Liver (tissue), 3 donors: ENCODE results near the gene FEV.

ENCODE experiments used
- CTCF ChIP-seq: fragments of 150-350 bp; IDR thresholded peaks from 2 replicates; pipeline ENCODE4 v1.5.1; 2017; ENCODE audit warnings: improper control_type of control experiment, low read depth, low read length; ENCODE audit not compliant: missing input control
- EGR1 ChIP-seq, 2 donors: IDR thresholded peaks; 2 replicates each; pipeline ENCODE4 v1.6.1; 2016 to 2018; ENCODE audit warnings: antibody characterized with exemption in 2 of 2, low read depth in 2 of 2
- FOXA2 ChIP-seq: IDR thresholded peaks from 2 replicates; pipeline ENCODE4 v1.6.1; 2016; ENCODE audit warnings: antibody characterized with exemption
- GABPA ChIP-seq, 2 donors: IDR thresholded peaks in 1 of 2; conservative IDR thresholded peaks in 1 of 2; 2 replicates each; pipeline ENCODE4 v1.6.1; 2016; ENCODE audit warnings: antibody characterized with exemption in 2 of 2, mild to moderate bottlenecking in 1 of 2, moderate library complexity in 1 of 2
- HNF4A ChIP-seq, 2 donors: conservative IDR thresholded peaks; 2 replicates each; pipeline ENCODE4 v1.6.1; 2016; ENCODE audit warnings: antibody characterized with exemption in 2 of 2, mild to moderate bottlenecking in 2 of 2
- JUND ChIP-seq, 2 donors: IDR thresholded peaks; 2 replicates each; pipeline ENCODE4 v1.6.1; 2016; ENCODE audit warnings: antibody characterized with exemption in 2 of 2
- NR2F2 ChIP-seq: IDR thresholded peaks from 2 replicates; pipeline ENCODE4 v1.6.1; 2016; ENCODE audit warnings: antibody characterized with exemption
- RAD21 ChIP-seq, 2 donors: IDR thresholded peaks; 2 replicates each; pipeline ENCODE4 v1.6.1; 2016; ENCODE audit warnings: antibody characterized with exemption in 2 of 2, mild to moderate bottlenecking in 2 of 2
- REST ChIP-seq: IDR thresholded peaks from 2 replicates; pipeline ENCODE4 v1.6.1; 2016; ENCODE audit warnings: antibody characterized with exemption, mild to moderate bottlenecking
- RXRA ChIP-seq, 2 donors: IDR thresholded peaks; 2 replicates each; pipeline ENCODE4 v1.6.1; 2017 to 2018; ENCODE audit warnings: antibody characterized with exemption in 2 of 2, mild to moderate bottlenecking in 1 of 2
- YY1 ChIP-seq: IDR thresholded peaks from 2 replicates; pipeline ENCODE4 v1.6.1; 2016; ENCODE audit warnings: antibody characterized with exemption, mild to moderate bottlenecking
- ZBTB33 ChIP-seq: IDR thresholded peaks from 2 replicates; pipeline ENCODE4 v1.6.1; 2016; ENCODE audit warnings: antibody characterized with exemption
- TF ChIP-seq, protein P1 (sequence below): IDR thresholded peaks from 2 replicates; pipeline ENCODE4 v1.6.1; 2016; ENCODE audit warnings: antibody characterized with exemption
- TF ChIP-seq, protein P2 (sequence below): IDR thresholded peaks from 2 replicates; pipeline ENCODE4 v1.6.1; 2016; ENCODE audit warnings: antibody characterized with exemption
- donor health status: healthy.
- donor health status: healthy.

DNA sequence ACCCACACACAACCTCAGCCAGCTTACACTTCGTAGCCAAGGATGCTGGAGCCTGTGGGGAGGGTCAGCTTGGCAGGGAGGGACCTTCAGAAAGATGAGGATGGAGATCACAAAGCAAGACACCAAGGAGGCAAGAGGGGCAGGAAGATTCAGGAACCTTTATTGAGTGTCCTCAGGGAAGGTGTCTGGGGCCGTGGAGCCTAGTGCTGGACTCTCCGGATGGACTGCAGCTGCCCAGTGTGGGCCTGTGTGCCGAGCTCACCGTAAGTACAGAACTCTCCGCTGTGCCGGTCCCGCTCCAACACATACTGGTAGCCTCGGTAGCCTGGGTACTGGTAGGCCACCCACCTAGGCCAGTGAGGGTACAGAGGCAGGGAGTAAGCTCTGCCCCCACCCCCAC lies 5.1 kb upstream of the FEV start:
- TF ChIP-seq CTCF = no peak
- no peak for TF ChIP-seq EGR1 (IDR thresholded peaks at IDR 0.05; ENCODE audit: low read depth in 2 of 2)
- TF ChIP-seq REST = no peak
- no peak for TF ChIP-seq RAD21 (IDR thresholded peaks at IDR 0.05)
- TF ChIP-seq, protein P1, sequence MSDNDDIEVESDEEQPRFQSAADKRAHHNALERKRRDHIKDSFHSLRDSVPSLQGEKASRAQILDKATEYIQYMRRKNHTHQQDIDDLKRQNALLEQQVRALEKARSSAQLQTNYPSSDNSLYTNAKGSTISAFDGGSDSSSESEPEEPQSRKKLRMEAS = no peak
- TF ChIP-seq, protein P2, sequence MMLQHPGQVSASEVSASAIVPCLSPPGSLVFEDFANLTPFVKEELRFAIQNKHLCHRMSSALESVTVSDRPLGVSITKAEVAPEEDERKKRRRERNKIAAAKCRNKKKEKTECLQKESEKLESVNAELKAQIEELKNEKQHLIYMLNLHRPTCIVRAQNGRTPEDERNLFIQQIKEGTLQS = no peak
- TF ChIP-seq HNF4A (conservative IDR thresholded peaks at IDR 0.05) = no peak
- no peak for TF ChIP-seq YY1
- TF ChIP-seq NR2F2 = no peak
- TF ChIP-seq ZBTB33 = no peak
- no peak for TF ChIP-seq JUND (IDR thresholded peaks at IDR 0.05)
- TF ChIP-seq FOXA2 = no peak
- TF ChIP-seq RXRA (IDR thresholded peaks at IDR 0.05) = no peak
- no peak for TF ChIP-seq GABPA (IDR thresholded peaks at IDR 0.05 in 1 of 2, conservative IDR thresholded peaks at IDR 0.05 in 1 of 2)
